Measurements from ENCODE around the gene SLC8A3. TPM values are rescaled to one million over a fixed set of nuclear protein-coding genes. Genes with fewer than 3 reads are reported as not detected.

Gene SLC8A3
- polyA plus RNA-seq, 1 of the 3 experiments (the other 2 are of a cell fraction): 0.26 TPM

GRCh38 chr14:70213721-70214282, 25.1 kb upstream of the SLC8A3 start:
- Histone ChIP-seq H3K4me1 (ENCODE audit: control insufficient read depth in 1 of 2, insufficient read depth in 2 of 2, low read depth in 1 of 2, low read length in 1 of 2) (peaks cover 0 to 2% of the 10 kb centered on the region in 2 experiments; a peak in 1 of 4 replicates), H3K27ac (ENCODE audit: low read depth in 2 of 2, low read length in 1 of 2) (no peak overlapping the region), H3K36me3 (replicated peaks in 1 of 2; ENCODE audit: control insufficient read depth in 1 of 2, insufficient read depth in 2 of 2, low read length in 1 of 2) (no peaks in the 10 kb centered on the region), H2AFZ (ENCODE audit: low read depth) (no peak overlapping the region), H3K9ac (no peak overlapping the region), H3F3A (replicated peaks; ENCODE audit: insufficient read depth) (no peaks in the 10 kb centered on the region), H3K4me2 (no peak overlapping the region), H3K9me2 (no peaks in the 10 kb centered on the region), H3K9me3 (no peaks in the 10 kb centered on the region), H3K79me2 (ENCODE audit: insufficient read depth) (no peaks in the 10 kb centered on the region), H3K4me3 (ENCODE audit: low read depth in 2 of 2, low read length in 1 of 2) (no peak overlapping the region), H3K27me3 (ENCODE audit: insufficient read depth) (no peaks in the 10 kb centered on the region), H4K20me1 (ENCODE audit: insufficient read depth) (no peaks in the 10 kb centered on the region)
- ChIA-PET CTCF (interaction anchor here (1.2 to 1.3 kb wide), 2 partner anchors 17 to 21 kb away, joined by 3 to 4 read pairs; no protein-coding TSS in a partner anchor), POLR2A (no interaction called here)
- TF ChIP-seq PBX3 (IDR thresholded peaks at IDR 0.05) (no peak), RCOR1 (IDR thresholded peaks at IDR 0.05; ENCODE audit: low read length) (no peak), NFIC (IDR thresholded peaks at IDR 0.05; ENCODE audit: borderline replicate concordance) (no peak), FOSL2 (IDR thresholded peaks at IDR 0.05; ENCODE audit: borderline replicate concordance, low read depth) (no peak), CTCF (IDR thresholded peaks at IDR 0.05) (no peak), JUND (IDR thresholded peaks at IDR 0.05) (no peak), USF2 (IDR thresholded peaks at IDR 0.05; ENCODE audit: borderline replicate concordance, low read depth, low read length) (no peak), NRF1 (IDR thresholded peaks at IDR 0.05; ENCODE audit: low read depth, low read length) (no peak), EZH2phosphoT487 (IDR thresholded peaks at IDR 0.05; ENCODE audit: borderline replicate concordance, low read depth) (no peak), FOXJ3 (CRISPR knock-in tag; IDR thresholded peaks at IDR 0.05) (no peak), FOXM1 (IDR thresholded peaks at IDR 0.05; ENCODE audit: low read depth) (no peak), TCF12 (IDR thresholded peaks at IDR 0.05) (no peak), EP300 (IDR thresholded peaks at IDR 0.05; ENCODE audit: borderline replicate concordance in 1 of 2, low read depth in 1 of 2, low read length in 1 of 2) (no peak), USF1 (IDR thresholded peaks at IDR 0.05; ENCODE audit: borderline replicate concordance, low read depth) (no peak), RFX5 (IDR thresholded peaks at IDR 0.05; ENCODE audit: low read length) (no peak), ZBTB33 (IDR thresholded peaks at IDR 0.05; ENCODE audit: borderline replicate concordance, low read depth) (no peak), ELF1 (IDR thresholded peaks at IDR 0.05) (no peak)
- 11% methylated on average over 3 of the region's 3 CpGs for WGBS (ENCODE audit: low lambda C conversion rate)
- no peak for DNase-seq

Measured in SK-N-SH (cell line).